ENCODE data around the gene RAPGEF4.

Gene RAPGEF4

GRCh38 chr2:173056705-173057364 is 321.2 kb downstream of the RAPGEF4 start:
- Histone ChIP-seq H3K79me2 (ENCODE audit: low read length) (no peaks in the 10 kb centered on the region), H2AFZ (ENCODE audit: low read depth, low read length) (no peak overlapping the region), H3K9ac (ENCODE audit: low read length) (no peak overlapping the region), H3K4me2 (ENCODE audit: low read length) (no peak overlapping the region), H3K4me1 (ENCODE audit: low read length) (peaks cover 20% of the 10 kb centered on the region), H3K36me3 (replicated peaks; ENCODE audit: low read depth, low read length) (no peaks in the 10 kb centered on the region), H3K27me3 (ENCODE audit: low read depth, low read length) (peaks cover 22% of the 10 kb centered on the region), H3K9me3 (ENCODE audit: insufficient read depth, low read length) (no peaks in the 10 kb centered on the region), H3K27ac (ENCODE audit: low read length) (no peak overlapping the region), H4K20me1 (ENCODE audit: insufficient read depth, low read length) (no peaks in the 10 kb centered on the region), H3K4me3 (ENCODE audit: low read length) (no peak overlapping the region)
- TF ChIP-seq EZH2phosphoT487 (IDR thresholded peaks at IDR 0.05; ENCODE audit: low read depth) = no peak
- no peak for TF ChIP-seq CTCF (IDR thresholded peaks at IDR 0.05; ENCODE audit: low read depth, low read length)

- Histone ChIP-seq H3K27ac (ENCODE audit: low read length) (no peak overlapping the region), H3K4me1 (ENCODE audit: low read length) (peaks cover 20% of the 10 kb centered on the region)
Observed at GRCh38 chr2:173058097-173058496, 322.5 kb downstream of the RAPGEF4 start.

GRCh38 chr2:173058673-173059072 is 323.0 kb downstream of the RAPGEF4 start:
- Histone ChIP-seq H4K20me1 (ENCODE audit: insufficient read depth, low read length) (no peaks in the 10 kb centered on the region), H3K4me1 (ENCODE audit: low read length) (peaks cover 20% of the 10 kb centered on the region), H3K4me3 (ENCODE audit: low read length) (no peak overlapping the region), H3K9ac (ENCODE audit: low read length) (no peak overlapping the region), H3K36me3 (replicated peaks; ENCODE audit: low read depth, low read length) (no peaks in the 10 kb centered on the region), H3K27me3 (ENCODE audit: low read depth, low read length) (peaks cover 22% of the 10 kb centered on the region), H3K79me2 (ENCODE audit: low read length) (no peaks in the 10 kb centered on the region), H3K4me2 (ENCODE audit: low read length) (no peak overlapping the region), H3K27ac (ENCODE audit: low read length) (no peak overlapping the region), H2AFZ (ENCODE audit: low read depth, low read length) (no peak overlapping the region), H3K9me3 (ENCODE audit: insufficient read depth, low read length) (no peaks in the 10 kb centered on the region)
- TF ChIP-seq CTCF (IDR thresholded peaks at IDR 0.05; ENCODE audit: low read depth, low read length) = no peak

More at GRCh38 chr2:173058097-173058496, 322.5 kb downstream of the RAPGEF4 start:
- peaks cover 22% of the 10 kb centered on the region for H3K27me3 ChIP-seq (ENCODE audit: low read depth, low read length)
- H3K4me3 ChIP-seq (ENCODE audit: low read length) = no peak overlapping the region
- no peaks in the 10 kb centered on the region for H3K36me3 ChIP-seq (replicated peaks; ENCODE audit: low read depth, low read length)
- no peaks in the 10 kb centered on the region for H3K9me3 ChIP-seq (ENCODE audit: insufficient read depth, low read length)
- no peak overlapping the region for H2AFZ ChIP-seq (ENCODE audit: low read depth, low read length)
- no peak for TF ChIP-seq CTCF (IDR thresholded peaks at IDR 0.05; ENCODE audit: low read depth, low read length)
- no peak for TF ChIP-seq EZH2phosphoT487 (IDR thresholded peaks at IDR 0.05; ENCODE audit: low read depth)
- no peaks in the 10 kb centered on the region for H3K79me2 ChIP-seq (ENCODE audit: low read length)
- H3K4me2 ChIP-seq (ENCODE audit: low read length) = no peak overlapping the region
- no peaks in the 10 kb centered on the region for H4K20me1 ChIP-seq (ENCODE audit: insufficient read depth, low read length)
- H3K9ac ChIP-seq (ENCODE audit: low read length) = no peak overlapping the region

- Histone ChIP-seq H3K79me2 (ENCODE audit: low read length) (no peaks in the 10 kb centered on the region), H3K4me1 (ENCODE audit: low read length) (peaks cover 20% of the 10 kb centered on the region), H3K4me3 (ENCODE audit: low read length) (peak overlapping the region; percentile 17; the same call in 1 of the 2 replicates), H3K4me2 (ENCODE audit: low read length) (peak overlapping the region; percentile 54), H3K27ac (ENCODE audit: low read length) (no peak overlapping the region), H3K36me3 (replicated peaks; ENCODE audit: low read depth, low read length) (no peaks in the 10 kb centered on the region), H2AFZ (ENCODE audit: low read depth, low read length) (no peak overlapping the region), H3K9me3 (ENCODE audit: insufficient read depth, low read length) (no peaks in the 10 kb centered on the region), H3K27me3 (ENCODE audit: low read depth, low read length) (peaks cover 18% of the 10 kb centered on the region), H3K9ac (ENCODE audit: low read length) (no peak overlapping the region), H4K20me1 (ENCODE audit: insufficient read depth, low read length) (no peaks in the 10 kb centered on the region)
- TF ChIP-seq EZH2phosphoT487 (IDR thresholded peaks at IDR 0.05; ENCODE audit: low read depth) (no peak), CTCF (IDR thresholded peaks at IDR 0.05; ENCODE audit: low read depth, low read length) (no peak)
Observed at GRCh38 chr2:173059292-173059691, 323.6 kb downstream of the RAPGEF4 start.
